COR-L47 (cell line): ENCODE data around the gene NFAT5.
A peak's percentile ranks its signal among the peaks of the same experiment; 100 is the strongest.
"Not testable (repeated sequence)": the region's sequence is repeated elsewhere in the genome, so short reads cannot be mapped to it uniquely, and the experiment has no call there.

ENCODE experiments used
- DNase-seq: peaks from one replicate; lab custom pipeline; 2025; lab: John Stamatoyannopoulos, UW

The NFAT5 gene, protein sequence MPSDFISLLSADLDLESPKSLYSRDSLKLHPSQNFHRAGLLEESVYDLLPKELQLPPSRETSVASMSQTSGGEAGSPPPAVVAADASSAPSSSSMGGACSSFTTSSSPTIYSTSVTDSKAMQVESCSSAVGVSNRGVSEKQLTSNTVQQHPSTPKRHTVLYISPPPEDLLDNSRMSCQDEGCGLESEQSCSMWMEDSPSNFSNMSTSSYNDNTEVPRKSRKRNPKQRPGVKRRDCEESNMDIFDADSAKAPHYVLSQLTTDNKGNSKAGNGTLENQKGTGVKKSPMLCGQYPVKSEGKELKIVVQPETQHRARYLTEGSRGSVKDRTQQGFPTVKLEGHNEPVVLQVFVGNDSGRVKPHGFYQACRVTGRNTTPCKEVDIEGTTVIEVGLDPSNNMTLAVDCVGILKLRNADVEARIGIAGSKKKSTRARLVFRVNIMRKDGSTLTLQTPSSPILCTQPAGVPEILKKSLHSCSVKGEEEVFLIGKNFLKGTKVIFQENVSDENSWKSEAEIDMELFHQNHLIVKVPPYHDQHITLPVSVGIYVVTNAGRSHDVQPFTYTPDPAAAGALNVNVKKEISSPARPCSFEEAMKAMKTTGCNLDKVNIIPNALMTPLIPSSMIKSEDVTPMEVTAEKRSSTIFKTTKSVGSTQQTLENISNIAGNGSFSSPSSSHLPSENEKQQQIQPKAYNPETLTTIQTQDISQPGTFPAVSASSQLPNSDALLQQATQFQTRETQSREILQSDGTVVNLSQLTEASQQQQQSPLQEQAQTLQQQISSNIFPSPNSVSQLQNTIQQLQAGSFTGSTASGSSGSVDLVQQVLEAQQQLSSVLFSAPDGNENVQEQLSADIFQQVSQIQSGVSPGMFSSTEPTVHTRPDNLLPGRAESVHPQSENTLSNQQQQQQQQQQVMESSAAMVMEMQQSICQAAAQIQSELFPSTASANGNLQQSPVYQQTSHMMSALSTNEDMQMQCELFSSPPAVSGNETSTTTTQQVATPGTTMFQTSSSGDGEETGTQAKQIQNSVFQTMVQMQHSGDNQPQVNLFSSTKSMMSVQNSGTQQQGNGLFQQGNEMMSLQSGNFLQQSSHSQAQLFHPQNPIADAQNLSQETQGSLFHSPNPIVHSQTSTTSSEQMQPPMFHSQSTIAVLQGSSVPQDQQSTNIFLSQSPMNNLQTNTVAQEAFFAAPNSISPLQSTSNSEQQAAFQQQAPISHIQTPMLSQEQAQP (N-terminal part only)

GRCh38 chr16:69565671-69566239 is at the start of gene NFAT5:
NFAT5 (plus strand) TSS chr16:69565966; CDS start chr16:69566302, 336 bp downstream.
- peak; percentile 83 for DNase-seq

DNA sequence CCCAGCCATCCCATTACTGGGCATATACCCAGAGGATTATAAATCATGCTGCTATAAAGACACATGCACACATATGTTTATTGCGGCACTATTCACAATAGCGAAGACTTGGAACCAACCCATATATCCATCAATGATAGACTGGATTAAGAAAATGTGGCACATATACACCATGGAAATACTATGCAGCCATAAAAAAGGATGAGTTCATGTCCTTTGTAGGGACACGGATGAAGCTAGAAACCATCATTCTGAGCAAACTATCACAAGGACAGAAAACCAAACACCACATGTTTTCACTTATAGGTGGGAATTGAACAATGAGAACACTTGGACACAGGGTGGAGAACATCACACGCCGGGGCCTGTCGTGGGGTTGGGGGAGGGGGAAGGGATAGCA is 47.9 kb upstream of the NFAT5 start:
- DNase-seq: not testable (repeated sequence)

- no peak for DNase-seq
Observed at GRCh38 chr16:69520413-69520799, 45.4 kb upstream of the NFAT5 start.

GRCh38 chr16:69520800-69521602 is 44.8 kb upstream of the NFAT5 start:
- DNase-seq: no peak

GRCh38 chr16:69522041-69522578 is 43.7 kb upstream of the NFAT5 start:
- DNase-seq: no peak

DNA sequence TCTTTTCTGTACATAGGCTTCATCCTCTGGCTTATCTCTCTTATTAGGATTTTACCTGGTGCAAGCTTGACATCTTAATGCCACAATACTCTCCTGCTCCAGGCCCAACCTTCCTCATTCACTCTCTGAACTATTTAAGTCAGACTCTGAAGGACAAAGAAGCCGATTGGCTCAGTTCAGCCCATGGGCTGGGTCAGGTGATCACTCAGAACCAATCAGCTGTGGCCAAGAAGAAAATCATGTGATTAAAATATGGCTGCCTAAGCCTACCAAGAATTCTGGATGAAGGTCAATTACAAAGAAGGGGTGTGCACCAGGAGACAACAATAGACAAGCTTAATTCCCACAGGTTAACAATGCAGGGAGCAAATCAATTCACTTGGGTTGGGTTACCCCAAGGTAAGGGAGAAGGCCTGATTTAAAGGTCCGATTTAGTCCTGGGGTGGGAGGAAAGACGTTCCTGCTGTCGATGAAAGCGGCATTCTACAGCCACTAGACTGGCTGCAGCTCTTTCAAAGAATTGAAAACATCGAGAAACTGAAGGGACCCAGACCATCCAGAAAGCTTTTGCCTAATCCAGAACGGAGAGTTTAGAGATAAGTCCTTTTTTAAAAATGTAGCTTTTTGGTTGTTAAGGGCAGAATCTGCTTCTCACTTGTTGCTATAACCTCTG is 42.9 kb upstream of the NFAT5 start:
- DNase-seq: no peak

DNA sequence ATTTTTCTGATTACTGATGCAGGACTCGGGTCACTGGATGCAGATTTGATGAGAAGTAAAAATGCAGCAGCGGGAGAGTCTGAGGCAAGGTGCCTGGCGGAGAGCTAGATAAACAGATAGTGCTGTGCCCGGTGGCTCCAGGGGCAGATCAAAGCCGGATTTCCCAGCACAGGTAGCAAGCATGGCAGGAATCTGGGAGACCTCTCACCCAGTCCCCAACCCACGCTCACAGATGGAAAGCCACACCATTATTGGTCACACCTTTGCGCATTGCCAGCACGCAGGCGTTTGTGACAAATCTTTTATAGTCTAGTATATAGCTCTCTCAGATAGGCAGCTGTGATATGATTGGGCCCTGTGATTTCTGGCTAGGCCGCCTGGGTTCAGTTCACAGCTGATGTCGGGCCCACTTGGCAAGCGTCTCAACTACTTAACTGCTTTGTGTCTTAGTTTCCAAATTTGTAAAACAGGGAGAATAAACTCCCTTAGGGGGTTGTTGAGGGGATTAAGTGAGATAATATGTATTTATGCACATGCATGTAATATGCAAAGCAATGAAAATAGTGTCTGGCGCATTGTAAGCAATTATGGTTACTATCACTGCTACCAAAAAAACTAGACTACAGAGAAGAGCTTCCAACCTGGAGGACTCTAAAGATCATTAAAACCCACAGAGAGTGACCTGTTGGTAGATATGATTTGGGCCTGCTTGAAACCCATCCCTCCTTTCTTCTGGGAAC is 42.0 kb upstream of the NFAT5 start:
- no peak for DNase-seq

- DNase-seq: no peak
Observed at GRCh38 chr16:69526831-69527655, 38.7 kb upstream of the NFAT5 start.

DNA sequence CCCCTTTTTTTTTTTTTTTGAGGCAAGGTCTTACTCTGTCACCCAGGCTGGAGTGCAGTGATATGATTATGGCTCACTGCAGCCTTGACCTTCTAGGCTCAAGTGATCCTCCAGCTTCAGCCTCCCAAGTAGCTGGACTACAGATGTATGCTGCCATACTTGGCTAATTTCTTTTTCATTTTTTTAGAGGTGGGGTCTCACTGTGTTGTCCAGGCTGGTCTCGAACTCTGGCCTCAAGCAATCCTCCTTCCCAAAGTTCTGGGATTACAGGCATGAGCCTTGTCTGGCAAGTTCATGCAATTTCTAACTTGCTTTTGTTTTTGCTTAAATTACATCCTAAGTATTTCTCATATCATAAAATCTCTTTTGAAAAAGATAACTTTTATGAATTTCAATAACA is 33.8 kb upstream of the NFAT5 start:
- DNase-seq: no peak

- DNase-seq: no peak
Observed at GRCh38 chr16:69532641-69533455, 32.9 kb upstream of the NFAT5 start.

- DNase-seq: no peak
Observed at GRCh38 chr16:69534720-69535119, 31.0 kb upstream of the NFAT5 start.

DNA sequence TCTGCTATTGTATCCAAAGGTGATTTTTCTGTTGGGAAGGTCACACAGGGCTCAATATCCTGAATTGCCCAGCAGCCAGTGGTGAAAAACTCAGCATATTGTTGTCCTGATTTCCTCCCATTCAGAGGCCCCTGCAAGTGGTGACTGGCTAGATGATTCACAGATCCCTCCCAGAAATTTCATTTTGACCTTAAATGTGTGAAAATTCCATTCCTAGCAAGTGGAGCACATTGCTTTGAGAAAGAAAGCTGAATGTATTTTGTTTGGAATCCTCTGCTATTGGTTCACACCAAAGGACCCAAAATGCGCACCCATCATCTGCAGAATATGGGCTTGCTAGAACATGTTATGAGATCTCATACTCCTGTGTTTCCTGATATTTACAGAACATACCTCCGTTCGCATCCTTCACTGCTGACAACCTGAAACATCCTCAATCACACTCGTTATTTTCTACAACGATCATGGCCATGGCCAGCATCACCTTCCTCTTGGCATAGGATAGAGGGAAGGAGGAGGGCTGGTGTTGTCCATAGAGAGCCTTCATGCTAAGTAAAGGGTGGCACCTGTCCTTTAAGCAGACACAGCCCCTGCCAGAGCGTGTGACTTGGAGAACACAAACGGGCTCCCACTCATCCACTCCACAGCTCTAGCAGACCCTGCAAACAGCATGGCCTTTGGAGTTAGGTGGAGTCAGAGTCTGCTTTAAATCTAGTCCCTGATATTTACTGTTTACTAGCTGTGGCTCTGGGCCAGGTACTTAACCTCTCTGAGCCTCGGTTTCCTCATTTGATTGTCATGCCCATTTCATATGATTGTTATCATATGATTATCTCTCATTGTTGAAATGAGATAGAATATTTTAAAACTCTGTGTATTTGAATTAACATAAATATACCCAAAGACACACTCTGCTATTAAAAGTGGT is 30.4 kb upstream of the NFAT5 start:
- no peak for DNase-seq

DNA sequence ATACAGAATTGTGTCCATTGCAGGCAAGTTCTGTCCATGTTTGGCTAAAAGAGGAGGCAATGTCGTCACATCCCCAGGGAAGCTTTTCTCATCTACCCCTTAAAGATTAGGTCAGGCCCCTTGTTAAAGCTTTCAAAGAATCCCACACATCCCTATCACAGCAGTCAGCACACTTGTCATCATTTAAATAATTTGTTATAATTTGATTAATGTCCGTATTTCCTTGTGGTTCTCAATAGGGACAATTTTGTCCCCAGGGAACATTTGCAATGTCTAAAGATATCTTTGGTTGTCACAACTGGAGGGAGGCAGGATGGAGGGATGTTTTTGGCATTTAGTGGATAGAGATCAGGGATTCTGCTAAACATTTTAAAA is 28.1 kb upstream of the NFAT5 start:
- DNase-seq: no peak

DNA sequence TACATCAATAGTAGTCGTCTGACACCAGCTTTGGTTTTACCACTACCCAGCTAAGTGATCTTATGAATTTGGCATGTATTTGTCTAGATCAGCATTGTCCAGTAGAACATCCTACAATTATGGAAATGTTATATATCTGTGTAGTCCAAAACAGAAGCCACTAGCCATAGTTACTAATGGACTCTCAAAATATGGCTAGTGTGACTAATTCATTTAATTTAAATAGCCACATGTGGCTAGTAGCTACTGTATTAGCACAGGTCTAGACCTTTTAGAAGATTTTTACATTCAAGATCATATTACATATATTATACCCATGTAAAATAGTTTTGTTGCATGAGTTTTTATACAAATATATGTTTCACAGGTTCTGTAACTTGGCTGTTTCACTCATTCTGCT is 27.0 kb upstream of the NFAT5 start:
- no peak for DNase-seq

DNA sequence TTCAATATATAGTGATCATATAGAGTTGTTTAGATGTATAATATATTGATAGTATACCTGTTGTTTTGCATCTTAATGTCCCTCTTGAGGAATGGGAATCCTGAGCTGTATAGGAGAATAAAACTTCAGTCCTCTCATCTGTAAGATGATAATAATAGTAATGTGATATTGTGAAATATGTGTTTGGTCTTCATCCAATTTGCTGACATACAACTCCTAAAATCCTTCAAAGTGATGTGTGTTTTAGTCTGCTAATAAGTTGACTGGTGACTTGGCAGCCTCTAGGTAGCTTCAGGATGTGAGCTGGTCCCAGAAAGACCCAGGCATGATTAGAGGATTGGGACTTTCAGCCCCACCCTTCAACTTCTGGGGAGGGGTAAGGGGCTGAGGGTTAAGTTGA is 22.8 kb upstream of the NFAT5 start:
- DNase-seq: no peak

GRCh38 chr16:69544088-69544487 is 21.7 kb upstream of the NFAT5 start:
- no peak for DNase-seq

DNA sequence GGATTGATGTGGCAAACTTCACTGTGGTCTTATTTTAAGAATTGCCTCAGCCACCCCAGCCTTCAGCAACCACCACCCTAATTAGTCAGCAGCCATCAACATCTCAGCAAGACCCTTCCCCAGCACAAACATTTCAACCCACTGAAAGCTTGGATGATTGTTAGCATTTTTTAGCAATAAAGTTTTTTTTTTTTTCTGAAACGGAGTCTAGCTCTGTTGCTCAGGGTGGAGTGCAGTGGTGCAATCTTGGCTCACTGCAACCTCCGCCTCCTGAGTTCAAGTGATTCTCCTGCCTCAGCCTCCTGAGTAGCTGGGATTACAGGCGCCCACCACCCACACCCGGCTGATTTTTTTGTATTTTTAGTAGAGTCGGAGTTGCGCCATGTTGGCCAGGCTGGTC is 19.1 kb upstream of the NFAT5 start:
- DNase-seq: not testable (repeated sequence)
